HG03342 (cell line): ENCODE data around the gene ATG12.
"Not testable (repeated sequence)": the region's sequence is repeated elsewhere in the genome, so short reads cannot be mapped to it uniquely, and the experiment has no call there.

Source experiments
- ATAC-seq: cut with Tn5 transposase; IDR thresholded peaks from one replicate; pipeline ENCODE4 v1.9.1; 2021; ENCODE audit warnings: mild to moderate bottlenecking, moderate library complexity; ENCODE audit not compliant: unreplicated experiment

Gene ATG12

DNA sequence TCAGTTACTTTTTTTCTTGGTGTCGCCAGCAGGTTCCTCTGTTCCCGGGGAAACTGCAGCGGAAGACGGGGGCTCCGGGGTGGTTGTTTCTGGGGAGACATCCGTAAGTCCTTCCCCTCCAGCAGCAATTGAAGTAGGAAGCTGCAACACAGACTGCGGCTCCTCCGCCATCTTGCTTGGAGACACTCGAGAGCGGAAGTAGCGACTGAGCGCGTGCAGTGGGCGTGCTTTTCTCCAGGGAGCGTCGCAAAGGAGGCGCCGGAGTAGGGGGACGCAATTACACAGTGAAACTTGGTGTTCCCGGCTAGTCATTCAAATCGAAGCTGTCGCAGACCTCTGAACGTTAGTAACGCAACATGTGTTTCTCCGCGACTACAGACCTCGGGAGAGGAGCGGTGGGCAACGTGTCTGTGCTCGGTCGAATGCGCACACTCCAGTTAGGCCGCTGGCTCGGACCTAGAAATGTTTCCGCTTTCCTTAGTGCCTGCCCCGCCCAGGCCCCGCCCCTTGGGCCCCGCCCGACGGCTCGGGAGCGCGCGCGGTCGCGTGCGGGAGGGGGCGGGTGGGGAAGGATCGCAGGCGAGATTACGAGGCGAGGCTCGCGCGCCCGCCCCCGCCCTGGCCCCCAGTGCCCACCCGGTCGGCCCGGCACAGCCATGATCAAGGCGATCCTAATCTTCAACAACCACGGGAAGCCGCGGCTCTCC is at the start of gene ATG12, which contains the start of gene AP3S1:
TSS of gene ATG12 (minus strand) at position 184 of the 707 bp plus-strand sequence. CDS start at position 171, 13 bp downstream.
TSS of gene AP3S1 (plus strand) at position 554 of the 707 bp plus-strand sequence. CDS start at position 657, 103 bp downstream.
- ATAC-seq = peak; percentile 85

DNA sequence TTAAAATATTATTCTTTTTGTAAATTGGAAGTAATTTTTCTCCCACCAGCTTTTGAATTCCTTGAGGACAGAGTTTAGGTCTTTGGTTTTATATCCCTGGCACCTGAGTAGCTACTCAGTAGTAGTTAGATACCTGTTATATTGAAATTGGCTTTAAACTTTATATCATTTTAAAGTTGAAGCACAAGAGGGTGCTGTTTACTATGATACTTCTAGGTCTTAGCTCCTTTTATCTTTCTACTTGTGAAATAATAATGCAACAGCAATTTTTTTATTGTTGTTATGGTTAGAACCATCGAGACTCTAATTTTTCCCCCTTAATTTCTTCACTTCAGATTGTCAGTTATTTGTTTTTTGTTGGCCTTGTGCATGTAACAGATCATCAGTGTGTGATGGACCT is 46.7 kb upstream of the ATG12 start:
- ATAC-seq = no peak

DNA sequence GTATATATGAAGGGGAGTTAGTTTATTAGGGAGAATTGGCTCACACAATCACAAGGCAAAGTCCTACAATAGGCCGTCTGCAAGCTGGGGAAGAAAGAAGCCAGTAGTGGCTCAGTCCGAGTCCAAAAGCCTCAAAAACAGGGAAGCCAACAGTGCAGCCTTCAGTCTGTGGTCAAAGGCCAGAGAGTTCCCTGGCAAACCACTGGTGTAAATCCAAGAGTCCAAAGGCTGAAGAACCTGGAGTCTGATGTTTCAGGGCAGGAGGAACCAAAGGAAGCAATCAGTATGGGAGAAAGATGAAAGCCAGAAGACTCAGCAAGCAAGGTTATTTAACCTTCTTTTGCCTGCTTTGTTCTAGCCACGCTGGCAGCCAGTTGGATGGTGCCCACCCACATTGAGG is 43.8 kb upstream of the ATG12 start:
- not testable (repeated sequence) for ATAC-seq

DNA sequence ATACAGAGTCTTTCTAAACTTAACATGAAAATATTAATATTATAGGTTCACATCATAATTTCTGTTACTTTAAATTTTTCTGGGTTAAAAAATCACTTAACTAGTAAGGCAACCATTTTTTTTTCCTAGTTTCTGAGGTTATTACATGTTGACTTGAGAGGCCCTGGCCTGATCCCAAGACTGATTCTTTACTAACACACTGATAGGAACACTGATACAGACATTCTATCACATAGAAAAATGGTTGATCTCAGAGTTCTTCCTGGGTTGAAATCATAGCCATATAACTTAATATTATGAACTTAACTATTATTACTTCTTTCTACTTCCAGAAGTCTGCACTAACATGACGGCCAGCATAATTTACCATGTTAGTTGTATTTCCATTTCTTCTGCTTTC is 43.3 kb upstream of the ATG12 start:
- no peak for ATAC-seq

DNA sequence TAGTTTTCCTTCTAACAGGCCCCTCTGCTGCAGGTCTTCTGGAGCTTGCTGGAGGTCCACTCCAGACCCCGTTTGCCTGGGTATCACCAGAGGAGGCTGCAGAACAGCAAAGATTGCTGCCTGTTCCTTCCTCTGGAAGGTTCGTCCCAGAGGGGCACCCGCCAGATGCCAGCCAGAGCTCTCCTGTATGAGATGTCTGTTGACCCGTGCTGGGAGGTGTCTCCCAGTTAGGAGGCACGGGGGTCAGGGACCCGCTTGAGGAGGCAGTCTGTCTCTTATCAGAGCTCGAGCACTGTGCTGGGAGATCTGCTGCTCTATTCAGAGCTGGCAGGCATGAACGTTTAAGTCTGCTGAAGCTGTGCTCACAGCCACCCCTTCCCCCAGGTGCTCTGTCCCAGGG is 41.1 kb upstream of the ATG12 start:
- ATAC-seq = not testable (repeated sequence)

DNA sequence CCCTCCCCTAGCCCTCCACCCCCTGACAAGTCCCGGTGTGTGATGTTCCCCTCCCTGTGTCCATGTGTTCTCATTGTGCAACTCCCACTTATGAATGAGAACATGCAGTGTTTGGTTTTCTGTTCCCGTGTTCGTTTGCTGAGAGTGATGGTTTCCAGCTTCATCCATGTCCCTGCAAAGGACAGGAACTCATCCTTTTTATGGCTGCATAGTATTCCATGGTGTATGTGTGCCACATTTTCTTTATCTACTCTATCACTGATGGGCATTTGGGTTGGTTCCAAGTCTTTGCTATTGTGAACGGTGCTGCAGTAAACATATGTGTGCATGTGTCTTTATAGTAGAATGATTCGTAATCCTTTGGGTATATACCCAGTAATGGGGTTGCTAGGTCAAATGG is 36.0 kb upstream of the ATG12 start:
- ATAC-seq = not testable (repeated sequence)

DNA sequence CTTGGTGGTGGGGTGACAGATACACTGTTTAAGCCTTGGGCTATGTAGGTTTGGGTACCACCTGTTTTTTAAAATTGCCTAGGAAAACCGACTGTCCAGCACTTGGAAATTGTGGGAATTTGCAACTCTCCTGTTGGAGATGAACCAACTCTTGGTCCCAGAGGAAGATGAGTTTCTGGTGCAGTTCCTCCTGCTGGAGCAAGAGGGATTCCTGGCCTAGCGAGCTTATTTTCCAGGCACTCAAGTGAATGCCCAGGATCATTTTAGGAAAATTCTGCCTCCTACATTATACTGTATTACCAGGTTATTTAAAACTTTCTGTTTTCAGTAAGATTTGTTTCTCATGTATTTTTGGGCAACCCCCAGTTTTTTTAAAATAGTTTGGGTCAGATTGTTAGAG is 34.1 kb upstream of the ATG12 start:
- no peak for ATAC-seq

DNA sequence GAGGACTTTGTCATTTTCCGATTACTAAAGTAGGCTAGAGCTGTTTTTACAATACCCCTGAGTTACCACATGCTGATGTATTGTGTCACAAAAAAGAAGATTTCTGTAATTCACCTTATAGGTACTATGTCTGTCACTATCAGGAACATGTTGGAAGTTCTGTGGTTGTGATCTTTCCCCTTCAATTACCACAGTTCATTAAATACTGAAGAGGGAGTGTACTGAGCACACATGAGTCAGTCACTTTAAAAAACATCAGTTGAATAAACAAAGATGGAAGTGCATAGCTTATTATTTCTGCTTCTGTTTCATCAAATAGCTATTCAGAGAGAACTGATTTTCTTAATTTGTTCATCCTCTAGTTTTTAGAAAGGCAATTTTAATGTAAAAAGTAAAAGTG is 32.0 kb upstream of the ATG12 start:
- no peak for ATAC-seq

DNA sequence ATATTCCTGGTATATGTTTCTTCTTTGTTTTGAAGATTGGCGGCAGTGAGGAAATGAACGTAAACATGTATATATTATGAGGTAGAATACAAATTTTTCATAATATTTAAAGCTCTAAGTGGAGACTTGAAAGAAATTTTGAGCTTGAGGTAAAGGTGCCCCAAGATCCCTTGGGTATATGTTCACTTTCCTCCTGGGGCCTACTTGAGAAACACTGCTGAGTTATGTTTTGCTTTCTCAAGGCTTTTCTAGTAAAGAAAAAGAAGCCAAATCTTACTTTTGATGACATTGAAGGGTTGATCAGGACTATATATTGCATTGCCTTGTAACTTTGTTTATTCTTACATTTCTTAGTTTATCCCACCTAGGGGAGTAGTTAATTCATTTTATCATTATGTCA is 31.1 kb upstream of the ATG12 start:
- no peak for ATAC-seq

DNA sequence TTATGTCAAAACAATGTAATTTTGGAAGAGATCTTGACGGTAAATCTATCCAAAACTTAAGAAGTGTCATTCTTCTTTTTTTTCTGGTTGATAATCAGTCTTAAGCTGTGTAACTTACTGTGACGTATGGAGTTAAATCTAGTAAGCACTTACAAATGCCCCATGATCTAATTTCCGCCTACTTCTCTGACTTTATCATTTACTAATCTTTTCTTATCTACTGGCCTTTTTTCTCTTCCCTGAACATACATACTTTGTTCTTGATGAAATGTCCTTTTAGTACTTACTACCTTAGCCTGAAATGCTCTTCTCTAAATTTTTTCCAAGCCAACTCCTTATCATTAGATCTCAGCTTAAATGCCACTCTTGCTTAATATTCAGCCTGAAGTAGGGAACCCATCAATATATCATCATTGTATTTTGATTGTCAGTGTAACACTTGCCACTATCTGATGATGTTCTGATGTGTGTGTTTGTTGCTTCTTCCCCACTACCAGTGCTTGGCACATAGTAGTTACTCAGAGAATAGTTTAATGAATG is 28.0 kb upstream of the ATG12 start:
- no peak for ATAC-seq

DNA sequence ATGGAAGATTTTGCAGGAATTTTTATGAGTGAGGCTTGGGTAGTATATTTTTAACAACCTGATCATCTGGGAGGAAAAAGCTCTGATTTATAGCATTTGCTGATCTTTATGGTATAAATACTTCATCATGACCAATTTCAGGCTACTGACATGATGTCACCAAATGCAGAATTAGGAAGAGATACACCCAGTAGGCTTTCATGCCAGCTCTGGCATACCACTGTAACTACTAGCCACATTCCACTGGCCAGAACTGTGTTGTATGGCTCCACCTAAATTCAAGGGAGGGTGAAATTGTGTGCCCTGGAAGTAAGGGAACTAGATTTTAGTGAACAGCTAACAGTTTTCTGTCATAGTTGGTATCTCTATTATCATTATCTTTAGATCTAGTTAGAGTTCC is 18.0 kb upstream of the ATG12 start:
- no peak for ATAC-seq

DNA sequence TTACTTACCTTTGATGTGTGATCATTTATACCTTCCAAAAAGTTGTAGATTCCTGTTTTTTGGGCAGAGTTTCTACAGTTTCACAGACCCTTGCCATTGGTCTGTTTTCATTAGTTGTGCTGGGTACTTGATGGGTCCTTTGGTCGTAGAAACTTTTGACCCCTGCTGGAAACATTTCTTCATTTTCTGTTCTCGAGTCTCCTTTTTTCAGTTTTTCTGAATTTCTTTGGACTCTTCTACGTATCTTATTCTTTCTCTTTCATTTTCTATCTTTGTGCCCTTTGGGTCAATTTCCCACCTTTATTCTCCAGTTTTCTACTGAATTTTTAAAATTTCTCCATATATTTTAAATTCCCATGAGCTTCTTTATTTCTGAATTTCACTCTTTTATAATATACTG is 17.0 kb upstream of the ATG12 start:
- no peak for ATAC-seq

DNA sequence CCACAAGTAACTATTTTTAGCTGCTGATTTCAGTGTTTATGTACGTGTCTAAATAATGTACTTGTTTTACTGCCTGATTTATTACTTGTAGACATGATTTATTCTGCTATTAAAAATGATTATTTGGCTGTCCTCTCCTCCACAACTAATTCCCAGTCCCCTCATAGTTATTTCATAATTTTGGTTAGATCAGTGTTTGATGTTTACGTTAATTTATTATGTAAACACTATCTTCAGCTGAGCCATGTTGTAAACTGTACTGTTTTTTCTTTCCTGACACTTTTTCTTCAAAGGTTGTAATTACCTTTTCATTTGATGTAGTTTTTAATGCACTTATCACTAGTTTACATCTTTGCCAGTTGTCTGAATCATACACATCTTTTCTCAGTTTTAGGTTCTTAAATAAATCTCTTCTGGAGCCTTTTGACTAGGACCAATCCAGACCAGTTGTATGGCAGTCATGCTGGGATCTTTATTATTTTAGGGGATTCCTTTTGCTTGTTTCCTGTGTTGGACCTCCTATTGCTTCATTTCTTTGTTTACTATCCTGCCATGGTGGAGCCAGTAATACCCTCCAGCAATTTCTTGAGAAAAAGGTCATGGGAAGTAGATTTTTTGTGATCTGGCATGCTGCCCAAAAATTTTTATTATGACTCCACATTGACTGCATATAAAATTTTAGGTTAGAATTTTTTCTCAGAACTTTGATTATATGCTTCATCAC is 16.4 kb upstream of the ATG12 start:
- ATAC-seq = no peak

DNA sequence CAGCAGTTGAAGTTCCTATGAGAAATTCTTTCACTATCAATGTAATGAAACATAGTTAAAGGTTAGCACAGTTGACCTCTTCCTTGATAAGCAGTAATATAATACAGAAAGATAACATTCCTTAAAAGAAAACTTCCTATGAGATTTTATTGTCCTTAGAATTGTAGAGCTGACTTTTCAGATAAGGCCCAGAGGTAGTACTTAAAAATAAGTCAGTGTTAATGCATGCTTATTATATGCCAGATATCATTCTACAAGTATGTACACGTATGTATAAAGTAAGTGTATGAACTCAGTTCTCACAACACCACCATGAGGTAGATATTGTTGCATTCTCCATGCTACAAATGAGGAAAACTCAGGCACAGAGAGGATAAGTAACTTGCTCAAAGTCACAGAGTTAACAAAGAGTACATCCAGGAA is 15.7 kb upstream of the ATG12 start:
- no peak for ATAC-seq

DNA sequence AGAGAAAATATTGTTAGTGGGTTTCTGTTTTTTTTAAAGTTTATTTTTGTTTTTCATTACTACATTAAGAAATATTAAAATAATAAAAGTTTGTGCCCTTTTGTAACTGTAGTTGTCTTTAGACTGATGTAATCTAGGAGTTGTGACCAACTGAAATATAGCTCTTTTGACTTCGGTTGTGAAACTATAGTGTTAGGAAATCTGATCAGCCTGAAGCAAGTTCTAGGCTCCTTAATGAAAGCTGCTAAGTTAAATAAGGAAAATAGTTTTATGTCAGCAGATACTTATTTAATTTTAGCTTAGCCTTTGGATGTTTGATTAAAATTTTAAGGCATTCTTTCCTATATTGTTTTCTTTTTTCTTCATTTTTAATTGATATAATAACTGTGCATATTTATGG is 14.6 kb upstream of the ATG12 start:
- no peak for ATAC-seq

DNA sequence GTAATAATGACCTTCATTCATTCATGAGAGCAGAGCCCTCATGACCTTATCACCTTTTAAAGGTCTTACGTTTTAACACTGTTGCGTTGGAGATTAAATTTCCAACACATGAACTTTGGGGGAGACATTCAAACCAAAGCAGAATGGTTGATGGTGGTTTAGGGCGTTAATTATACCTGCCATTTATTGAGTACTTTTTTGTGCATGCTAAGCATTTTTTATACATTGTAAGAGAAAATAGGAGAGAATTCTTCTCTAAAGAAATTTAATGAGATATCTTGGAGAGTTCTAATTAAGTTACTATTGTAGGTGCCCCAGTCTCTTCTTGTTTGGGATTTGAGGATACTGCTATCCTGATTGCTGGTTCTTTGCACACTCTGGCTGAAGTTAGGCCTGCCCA is 12.8 kb upstream of the ATG12 start:
- ATAC-seq = no peak

DNA sequence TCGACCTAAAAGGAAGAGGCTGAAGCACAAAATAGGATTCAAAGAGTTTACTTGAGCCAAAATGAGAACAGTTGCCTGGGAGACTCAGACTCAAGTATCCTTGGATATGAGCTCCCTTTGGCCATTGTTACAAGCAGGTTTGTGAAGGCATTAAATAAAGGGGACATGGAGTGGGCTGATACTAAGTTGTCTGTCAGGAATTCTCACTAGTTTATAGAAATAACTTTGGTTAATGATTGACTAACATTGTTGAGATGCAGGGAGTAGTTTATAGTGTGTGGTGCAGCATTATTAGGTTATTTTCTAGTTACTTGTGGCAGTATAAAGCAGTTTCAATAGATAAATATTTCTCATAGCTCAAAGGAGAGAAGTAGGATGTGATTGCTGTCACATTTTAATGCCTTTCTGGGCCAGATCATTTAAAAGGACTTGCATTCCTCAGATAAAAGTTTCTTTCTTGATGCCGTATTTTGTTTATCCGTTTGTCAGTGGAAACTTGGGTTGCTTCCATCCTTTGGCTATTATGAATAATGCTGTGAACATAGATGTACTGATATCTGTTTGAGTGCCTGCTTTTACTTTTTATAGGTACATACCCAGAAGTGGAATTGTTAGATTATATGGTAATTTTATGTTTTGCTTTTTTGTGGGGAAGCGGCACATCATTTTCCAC is 9.5 kb upstream of the ATG12 start:
- no peak for ATAC-seq

DNA sequence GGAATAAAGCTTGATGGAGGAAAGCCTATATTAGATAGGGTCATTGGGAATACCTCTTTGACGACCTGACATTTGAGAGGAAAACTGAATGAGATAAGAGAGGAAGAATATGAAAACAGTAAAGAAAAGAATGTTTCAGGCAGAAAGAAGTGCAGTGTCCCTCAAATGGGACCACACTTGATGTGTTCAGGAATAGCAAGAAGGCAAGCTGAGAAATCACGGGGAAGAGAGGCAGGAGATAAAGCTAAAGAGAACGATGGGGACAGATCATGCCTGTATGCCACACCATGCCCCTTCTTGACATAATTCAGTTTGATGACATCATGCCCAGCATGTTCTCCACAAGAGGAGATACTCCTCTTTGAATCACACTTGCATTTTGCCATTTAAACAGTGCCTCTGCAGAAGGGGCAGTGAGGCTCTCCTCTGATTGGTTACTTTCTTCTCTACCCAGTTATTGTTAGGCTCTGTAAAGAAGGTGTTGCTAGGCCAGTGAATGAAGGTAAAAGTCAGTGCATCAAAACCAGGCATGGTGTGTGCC is 8.0 kb upstream of the ATG12 start:
- no peak for ATAC-seq

DNA sequence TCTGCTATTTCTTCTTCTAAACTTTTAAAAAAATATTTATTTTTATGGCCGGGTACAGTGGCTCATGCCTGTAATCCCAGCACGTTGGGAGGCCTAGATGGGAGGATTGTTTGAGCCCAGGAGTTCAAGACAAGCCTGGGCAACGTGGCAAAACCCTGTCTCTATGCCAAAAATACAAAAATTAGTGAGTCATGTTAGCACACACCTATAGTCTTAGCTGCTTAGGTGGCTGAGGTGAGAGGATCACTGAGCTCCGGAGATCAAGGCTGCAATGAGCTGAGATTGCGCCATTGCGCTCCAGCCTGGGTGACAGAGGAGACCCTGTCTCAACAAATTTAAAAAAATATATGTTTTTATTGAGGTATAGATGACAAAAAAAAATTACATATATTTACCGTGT is 5.9 kb upstream of the ATG12 start:
- no peak for ATAC-seq

DNA sequence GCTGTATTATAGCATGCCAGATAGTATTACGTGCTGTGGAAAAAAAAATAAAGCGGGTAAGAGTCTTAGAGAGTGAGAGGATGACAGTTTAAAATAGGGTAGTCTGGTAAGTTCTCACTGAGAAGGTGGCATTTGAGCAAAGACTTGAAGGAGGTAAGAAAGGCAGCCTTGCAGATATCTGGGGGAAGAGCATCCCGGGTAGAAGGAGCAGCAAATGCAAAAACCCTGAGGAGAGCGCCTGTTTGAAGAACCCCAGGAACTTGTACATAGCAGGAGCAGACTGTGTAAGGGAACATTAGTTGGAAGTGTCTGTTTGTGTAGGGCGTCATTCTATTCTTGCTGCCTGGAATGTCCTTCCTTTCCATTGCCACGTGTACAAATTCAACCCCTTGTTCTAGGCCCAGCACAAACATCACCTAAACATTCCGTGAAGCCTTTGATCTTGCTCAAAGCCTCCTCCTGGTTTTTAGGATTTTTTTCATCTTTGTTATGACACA is 3.0 kb upstream of the ATG12 start:
- no peak for ATAC-seq

DNA sequence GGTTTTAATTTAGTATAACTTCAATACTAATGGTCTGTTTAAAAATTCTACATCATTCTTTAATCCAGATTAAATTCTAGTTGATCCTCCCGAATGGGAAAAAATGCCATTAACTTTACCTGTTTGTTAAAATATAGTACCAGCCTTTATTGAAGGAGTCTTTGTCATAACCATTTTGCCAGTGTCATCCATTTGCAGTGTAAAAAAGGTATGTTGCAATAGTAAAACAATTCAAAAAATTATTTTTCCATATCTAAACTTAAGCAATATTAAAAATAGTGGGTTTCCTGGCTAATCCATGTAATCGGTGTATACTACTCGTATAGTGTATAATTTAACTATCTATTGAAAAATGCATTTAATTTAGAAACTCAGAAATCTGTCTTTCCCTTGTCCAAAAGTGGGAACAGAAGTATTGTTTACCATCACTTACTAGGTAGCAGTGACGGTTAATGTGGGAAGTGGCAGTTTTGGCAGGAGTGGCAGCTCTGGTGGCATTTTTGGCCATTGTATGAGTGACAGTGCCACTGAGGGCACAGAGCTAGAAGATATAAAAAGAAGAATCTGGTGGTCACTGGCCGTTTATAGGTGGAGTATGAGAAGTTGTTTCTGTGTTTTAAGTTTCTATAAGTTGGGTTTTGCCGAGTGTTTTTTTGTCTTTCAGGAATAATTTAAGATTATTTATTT is 2.2 kb upstream of the ATG12 start:
- no peak for ATAC-seq
